ENCODE data around the gene GHDC.
"Not testable (repeated sequence)": the region's sequence is repeated elsewhere in the genome, so short reads cannot be mapped to it uniquely, and the experiment has no call there.

GHDC gene

GRCh38 chr17:42146911-42147607 is 47.2 kb downstream of the GHDC start:
- no peak for DNase-seq

GRCh38 chr17:42143138-42143537 is 51.2 kb downstream of the GHDC start:
- DNase-seq = not testable (repeated sequence)

GRCh38 chr17:42142371-42142896 is 51.9 kb downstream of the GHDC start:
- DNase-seq = no peak

GRCh38 chr17:42141382-42141781 is 52.9 kb downstream of the GHDC start:
- no peak for DNase-seq

- DNase-seq = not testable (repeated sequence)
Measured at GRCh38 chr17:42140690-42141089, 53.6 kb downstream of the GHDC start.

Data from CD4-positive, alpha-beta T cell treated with Interleukin-4 for 4 hours (primary cell).